Loucy (cell line): Measurements from ENCODE around the gene ZNF800.
"Not testable (repeated sequence)": the region's sequence is repeated elsewhere in the genome, so short reads cannot be mapped to it uniquely, and the experiment has no call there.

ENCODE experiments used
- H2AFZ ChIP-seq: fragments of 200-600 bp; sonication (generic); 2 replicates; pipeline ENCODE4 v1.6.0; 2016; ENCODE audit warnings: antibody characterized with exemption, mild to moderate bottlenecking, low read length, moderate library complexity
- H3F3A ChIP-seq: fragments of 200-600 bp; 2 replicates; pipeline ENCODE4 v1.6.0; 2016; ENCODE audit warnings: antibody characterized with exemption, low read depth, mild to moderate bottlenecking
- H3K27me3 ChIP-seq: fragments of 200-600 bp; sonication (generic); 2 replicates; pipeline ENCODE4 v1.6.1; 2014; ENCODE audit warnings: low read length, mild to moderate bottlenecking; ENCODE audit not compliant: insufficient read depth, poor library complexity, severe bottlenecking
- H3K36me3 ChIP-seq: fragments of 200-600 bp; sonication (generic); 2 replicates; pipeline ENCODE4 v1.6.1; 2016; ENCODE audit warnings: low read length; ENCODE audit not compliant: insufficient read depth
- H3K4me1 ChIP-seq: fragments of 200-600 bp; sonication (generic); 2 replicates; pipeline ENCODE4 v1.5.1; 2014; ENCODE audit warnings: low read length, mild to moderate bottlenecking; ENCODE audit not compliant: insufficient read depth, poor library complexity, severe bottlenecking
- H3K4me2 ChIP-seq: fragments of 200-600 bp; sonication (generic); 2 replicates; pipeline ENCODE4 v1.6.0; 2014; ENCODE audit warnings: antibody characterized with exemption, low read length, low read depth, mild to moderate bottlenecking; ENCODE audit not compliant: poor library complexity, severe bottlenecking
- H3K4me3 ChIP-seq: fragments of 200-600 bp; sonication (generic); 2 replicates; pipeline ENCODE4 v1.5.1; 2014; ENCODE audit warnings: low read length, mild to moderate bottlenecking, mixed read lengths; ENCODE audit not compliant: poor library complexity, severe bottlenecking
- H3K79me2 ChIP-seq: fragments of 200-600 bp; sonication (generic); 2 replicates; pipeline ENCODE4 v1.6.1; 2014; ENCODE audit warnings: low read length; ENCODE audit not compliant: insufficient read depth
- H3K9ac ChIP-seq: fragments of 200-600 bp; sonication (generic); 2 replicates; pipeline ENCODE4 v1.6.0; 2014; ENCODE audit warnings: mild to moderate bottlenecking, low read depth, low read length, moderate library complexity; ENCODE audit not compliant: poor library complexity, severe bottlenecking
- H3K9me2 ChIP-seq: fragments of 200-600 bp; sonication (generic); replicated peaks from 2 replicates; pipeline ENCODE4 v1.6.1; 2016; ENCODE audit warnings: low read depth, low read length, mixed read lengths
- H3K9me3 ChIP-seq: fragments of 200-600 bp; sonication (generic); 2 replicates; pipeline ENCODE4 v1.6.1; 2014; ENCODE audit warnings: mild to moderate bottlenecking, antibody characterized with exemption, low read length, low read depth; ENCODE audit not compliant: insufficient read depth
- H4K20me1 ChIP-seq: fragments of 200-600 bp; sonication (generic); 2 replicates; pipeline ENCODE4 v1.6.0; 2014; ENCODE audit warnings: antibody characterized with exemption, low read length, mild to moderate bottlenecking; ENCODE audit not compliant: insufficient read depth, poor library complexity, severe bottlenecking
- CTCF ChIP-seq: fragments of 200-600 bp; sonication (generic); conservative IDR thresholded peaks from 2 replicates; pipeline ENCODE4 v1.5.1; 2014; ENCODE audit warnings: mild to moderate bottlenecking, antibody characterized with exemption, low read length
- EZH2phosphoT487 ChIP-seq: fragments of 200-600 bp; IDR thresholded peaks from 2 replicates; pipeline ENCODE4 v1.6.1; 2018; ENCODE audit warnings: antibody characterized with exemption, mild to moderate bottlenecking, moderate library complexity, borderline replicate concordance

The ZNF800 gene

DNA sequence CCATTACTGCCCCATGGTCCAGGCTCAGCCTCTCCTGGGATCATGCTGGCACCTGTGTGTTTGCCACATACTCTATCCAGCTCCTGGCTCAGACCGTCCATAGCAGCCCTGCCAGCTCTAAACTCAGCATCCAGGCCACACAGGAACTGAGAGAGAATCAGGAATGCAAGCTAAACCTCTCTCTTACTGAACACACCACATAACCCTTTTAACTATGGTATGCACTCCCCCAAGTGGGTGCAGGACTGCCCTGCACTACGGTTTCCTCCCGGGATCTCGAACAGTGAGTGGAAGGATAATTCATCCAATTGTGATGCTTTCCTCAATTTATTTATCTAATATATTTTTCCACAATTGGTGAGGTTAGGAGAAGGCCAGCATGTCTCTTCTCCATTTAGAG lies 17.1 kb upstream of the ZNF800 start:
- Histone ChIP-seq H3K9me2 (no peaks in the 10 kb centered on the region), H3K9me3 (no peaks in the 10 kb centered on the region), H2AFZ (no peak overlapping the region), H3K4me3 (no peak overlapping the region), H3K36me3 (no peaks in the 10 kb centered on the region), H3K4me2 (no peak overlapping the region), H3K4me1 (peaks cover 4% of the 10 kb centered on the region), H4K20me1 (no peaks in the 10 kb centered on the region), H3F3A (no peaks in the 10 kb centered on the region), H3K27me3 (no peaks in the 10 kb centered on the region), H3K9ac (no peak overlapping the region), H3K79me2 (no peaks in the 10 kb centered on the region)
- TF ChIP-seq EZH2phosphoT487 (no peak), CTCF (peak; percentile 44)

DNA sequence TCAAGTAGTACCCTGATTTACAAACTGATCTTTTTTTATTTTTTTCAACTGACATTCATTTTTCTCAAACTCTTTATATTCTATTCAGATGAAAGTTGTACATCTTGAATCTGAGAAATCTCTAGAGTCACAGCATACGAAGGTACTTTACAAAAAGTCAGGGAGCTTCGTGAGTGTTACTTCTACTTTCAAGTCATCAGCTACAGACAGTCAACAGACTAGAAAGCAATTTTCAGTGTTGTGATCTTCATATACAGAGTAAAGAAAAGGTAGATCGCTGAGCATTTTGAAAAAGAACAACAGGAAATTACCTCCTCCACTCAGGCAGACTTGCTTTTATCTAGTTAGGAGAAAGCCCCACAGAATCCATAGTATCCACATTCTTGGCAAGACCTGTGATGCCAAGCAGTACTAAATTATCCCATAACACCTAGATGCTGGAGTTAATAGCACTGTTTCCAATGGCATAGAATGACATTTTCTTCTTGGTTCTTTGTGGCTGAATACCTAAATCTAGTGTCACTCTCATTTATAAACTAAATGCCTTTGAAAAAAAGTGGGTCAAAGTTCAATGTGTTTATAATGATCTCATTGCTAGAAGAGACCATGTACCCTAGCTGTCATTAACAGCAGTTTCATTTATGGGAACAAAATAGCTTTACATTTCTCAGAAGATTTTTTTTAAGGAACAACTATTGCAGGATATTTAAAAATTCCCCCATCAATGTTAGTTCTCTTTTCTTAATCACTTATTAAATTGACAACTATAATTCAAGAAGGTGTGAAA lies 12.0 kb upstream of the ZNF800 start:
- H3K4me1 ChIP-seq = no peaks in the 10 kb centered on the region
- no peaks in the 10 kb centered on the region for H4K20me1 ChIP-seq
- H3K4me3 ChIP-seq = no peak overlapping the region
- TF ChIP-seq EZH2phosphoT487 = no peak
- TF ChIP-seq CTCF = no peak
- H3K9me2 ChIP-seq = no peaks in the 10 kb centered on the region
- no peaks in the 10 kb centered on the region for H3K9me3 ChIP-seq
- no peak overlapping the region for H2AFZ ChIP-seq
- H3K4me2 ChIP-seq = no peak overlapping the region
- H3K79me2 ChIP-seq = no peaks in the 10 kb centered on the region
- no peak overlapping the region for H3K9ac ChIP-seq
- H3K27me3 ChIP-seq = no peaks in the 10 kb centered on the region
- no peaks in the 10 kb centered on the region for H3K36me3 ChIP-seq
- no peaks in the 10 kb centered on the region for H3F3A ChIP-seq

DNA sequence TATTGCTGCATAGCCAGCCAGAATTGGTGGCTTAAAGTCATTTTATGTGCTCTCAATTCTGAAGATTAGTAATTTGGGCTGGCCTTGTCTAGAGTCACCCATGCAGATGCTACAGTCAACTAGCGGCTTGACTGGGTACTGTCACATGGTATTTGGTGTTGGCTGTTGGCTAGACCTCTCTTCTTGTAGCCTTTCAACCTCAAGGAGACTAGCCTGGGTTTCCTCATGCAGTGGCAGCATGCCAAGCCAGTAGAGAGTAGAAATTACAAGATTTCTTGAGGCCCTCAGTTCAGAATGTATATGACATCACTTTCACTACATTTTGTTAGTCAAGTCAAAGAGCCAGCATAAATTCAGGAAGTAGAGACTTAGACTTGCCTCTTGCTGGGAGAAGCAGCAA lies 3.7 kb upstream of the ZNF800 start:
- TF ChIP-seq EZH2phosphoT487 = no peak
- TF ChIP-seq CTCF = no peak
- Histone ChIP-seq H3K9me2 (no peaks in the 10 kb centered on the region), H3K4me2 (peak overlapping the region; percentile 0), H3K4me3 (no peak overlapping the region), H3K27me3 (no peaks in the 10 kb centered on the region), H4K20me1 (peaks cover 13% of the 10 kb centered on the region), H3K9ac (no peak overlapping the region), H3K4me1 (peaks cover 23% of the 10 kb centered on the region), H3K9me3 (no peaks in the 10 kb centered on the region), H3F3A (0 out of 2 replicates have a peak, but pooled peaks cover 2% of the 10 kb centered on the region), H3K79me2 (peaks cover 13% of the 10 kb centered on the region), H2AFZ (no peak overlapping the region), H3K36me3 (no peaks in the 10 kb centered on the region)

GRCh38 chr7:127395104-127395503 lies 2.6 kb upstream of the ZNF800 start:
- H3K27me3 ChIP-seq, H3K9me2 ChIP-seq, H2AFZ ChIP-seq, H3K4me2 ChIP-seq, H3F3A ChIP-seq, H3K4me3 ChIP-seq, H3K36me3 ChIP-seq, H3K9me3 ChIP-seq, H3K9ac ChIP-seq: not testable (repeated sequence)
- Histone ChIP-seq H3K4me1 (peaks cover 34% of the 10 kb centered on the region), H3K79me2 (peaks cover 24% of the 10 kb centered on the region), H4K20me1 (peaks cover 24% of the 10 kb centered on the region)
